ENCODE measurements around the gene TFB1M. TPM values are rescaled to one million over a fixed set of nuclear protein-coding genes. Genes with fewer than 3 reads are reported as not detected.

TFB1M gene
- polyA plus RNA-seq, 3 donors: 16.4 to 23.7 (median 22.7) TPM

GRCh38 chr6:155310596-155310995 lies 3.7 kb downstream of the TFB1M start:
- no peak for DNase-seq

- no peak for DNase-seq
These were observed 5.1 kb downstream of the TFB1M start for GRCh38 chr6:155309150-155309549.

- no peak for DNase-seq
These were observed 7.3 kb downstream of the TFB1M start for GRCh38 chr6:155306958-155307357.

GRCh38 chr6:155303361-155303870 lies 10.9 kb downstream of the TFB1M start:
- no peak for DNase-seq

- DNase-seq: no peak
These were observed 12.4 kb downstream of the TFB1M start for GRCh38 chr6:155301867-155302266.

GRCh38 chr6:155297669-155298068 lies 16.6 kb downstream of the TFB1M start:
- DNase-seq: no peak

- DNase-seq: no peak
These were observed 21.6 kb downstream of the TFB1M start for GRCh38 chr6:155292711-155293110.

DNA sequence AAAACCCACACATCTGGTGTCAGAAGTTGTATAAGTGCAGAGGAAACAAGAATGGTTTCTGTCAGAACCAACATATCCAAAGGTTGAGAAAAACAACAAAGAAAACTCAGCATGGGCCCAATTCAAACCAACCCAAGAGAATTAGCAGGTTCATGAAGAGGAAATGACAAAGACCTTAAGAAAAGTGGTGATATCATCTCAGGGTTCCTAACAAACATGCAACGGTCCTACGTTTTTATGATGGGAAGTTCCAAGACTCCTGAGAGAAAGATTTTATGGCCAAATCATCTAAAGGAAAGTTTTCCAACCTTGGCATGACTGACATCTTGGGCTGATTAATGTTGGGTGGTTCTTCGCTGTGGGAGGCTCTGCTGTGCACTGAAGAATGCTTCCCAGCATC lies 23.0 kb downstream of the TFB1M start:
- DNase-seq: no peak

- no peak for DNase-seq
These were observed 23.8 kb downstream of the TFB1M start for GRCh38 chr6:155290491-155290890.

DNA sequence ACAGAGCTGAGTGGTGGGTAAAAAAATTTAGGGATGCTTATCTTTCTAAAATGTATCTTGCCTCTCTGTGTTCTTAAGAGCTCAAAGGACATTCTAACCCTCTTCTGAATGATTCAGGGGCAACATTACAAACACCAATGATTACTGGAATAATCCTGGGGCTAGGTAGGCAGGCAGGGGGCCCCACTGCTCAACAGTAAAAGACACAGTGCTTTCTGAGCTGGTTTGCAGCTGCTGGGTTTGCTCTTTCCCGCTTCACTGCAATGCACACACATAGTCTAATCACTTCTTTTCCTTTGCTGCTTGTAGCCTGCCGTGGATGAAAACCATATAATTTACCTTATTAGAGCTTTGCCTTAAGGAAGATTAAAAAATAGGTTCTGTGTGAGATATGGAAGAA lies 26.5 kb downstream of the TFB1M start:
- DNase-seq: no peak

DNA sequence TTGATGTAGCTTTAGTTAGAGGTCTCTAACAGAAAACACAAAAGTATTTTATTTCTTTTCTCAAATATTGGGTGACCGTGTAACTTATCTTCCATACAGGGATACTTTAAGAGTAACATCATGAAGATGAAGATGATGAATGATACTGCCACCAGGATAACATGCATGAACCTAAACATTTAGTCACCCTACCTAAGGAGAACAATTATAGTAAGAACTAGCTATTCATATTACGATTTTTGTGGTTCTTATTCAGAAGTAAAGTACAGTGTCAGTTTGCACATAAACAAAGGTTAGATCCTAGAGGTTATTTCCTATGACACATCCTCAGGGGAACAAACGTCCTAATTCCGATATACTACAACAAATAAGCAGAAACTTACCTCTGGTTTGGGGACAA lies 29.5 kb downstream of the TFB1M start:
- no peak for DNase-seq

DNA sequence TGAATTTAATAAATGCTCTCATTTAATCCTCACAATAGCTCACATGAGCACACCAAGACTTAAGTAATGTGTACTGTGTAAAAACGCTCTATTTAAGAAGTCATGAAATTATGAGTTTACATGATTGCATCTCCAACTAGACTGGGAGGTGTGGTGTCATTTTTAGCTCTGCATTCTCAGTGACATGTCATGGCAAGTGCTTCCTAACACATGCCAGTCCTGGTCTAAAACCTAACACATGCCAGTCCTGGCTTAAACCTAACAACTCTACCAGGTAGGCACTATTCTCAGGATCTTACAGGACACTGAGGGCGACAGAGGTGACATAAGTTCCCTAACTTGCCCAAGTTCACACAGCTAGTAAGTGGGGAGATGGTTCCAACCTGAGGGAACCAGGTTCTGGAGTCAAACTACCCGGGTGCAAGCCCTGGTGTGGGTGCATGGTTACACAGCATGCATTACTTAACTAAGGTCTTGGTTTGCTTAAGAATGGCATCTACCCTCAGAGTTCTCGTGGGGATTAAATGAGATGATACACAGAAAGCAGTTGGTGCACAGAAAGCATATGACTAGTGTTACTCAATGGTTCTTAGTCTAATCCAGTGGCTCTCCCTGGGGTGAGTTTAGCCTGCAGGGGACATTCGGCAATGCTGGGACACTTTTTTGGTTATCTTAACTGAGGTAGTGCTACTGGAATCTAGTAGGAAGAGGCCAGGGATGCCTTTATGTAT lies 35.8 kb downstream of the TFB1M start:
- DNase-seq: no peak

DNA sequence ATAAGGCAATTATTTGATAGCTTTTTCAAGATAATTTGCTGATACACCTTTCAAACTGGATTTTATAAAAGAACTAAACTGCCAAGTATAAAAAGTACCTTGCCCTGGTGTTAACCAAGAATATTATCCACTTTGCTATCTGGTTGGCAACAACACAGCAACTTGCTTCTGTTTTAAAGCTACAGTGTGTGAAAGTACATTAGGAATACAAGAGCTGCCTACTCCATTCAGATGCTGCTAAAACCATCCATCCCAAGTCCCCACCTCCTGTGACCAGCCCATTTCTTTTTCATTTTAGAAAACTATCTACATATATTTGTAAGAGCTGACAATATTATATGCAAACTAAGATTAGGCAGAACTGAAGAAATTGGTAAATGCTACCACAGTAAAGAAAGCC lies 37.6 kb downstream of the TFB1M start:
- no peak for DNase-seq

GRCh38 chr6:155275808-155276480 lies 38.3 kb downstream of the TFB1M start:
- no peak for DNase-seq

DNA sequence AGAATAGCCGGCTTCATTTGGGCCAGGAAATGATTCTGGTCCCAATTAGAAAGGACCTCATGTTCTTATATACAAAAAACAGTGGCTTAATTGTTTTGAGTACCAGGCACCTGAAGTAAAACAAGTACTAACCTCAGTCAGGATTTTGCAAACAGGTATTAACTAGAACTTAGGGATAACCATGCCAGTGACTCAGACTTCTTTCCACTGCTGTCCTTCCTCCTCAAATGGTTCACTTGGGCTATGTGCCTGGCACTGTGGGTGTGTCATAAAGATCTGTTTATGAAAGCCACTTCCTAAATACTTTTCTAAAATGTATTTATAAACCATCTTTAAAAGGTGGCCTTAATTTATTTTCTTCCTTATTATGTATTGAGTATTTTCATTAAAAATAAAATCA lies 39.8 kb downstream of the TFB1M start:
- no peak for DNase-seq

- DNase-seq: no peak
These were observed 40.2 kb downstream of the TFB1M start for GRCh38 chr6:155274106-155274505.

GRCh38 chr6:155273431-155273830 lies 40.9 kb downstream of the TFB1M start:
- DNase-seq: no peak

DNA sequence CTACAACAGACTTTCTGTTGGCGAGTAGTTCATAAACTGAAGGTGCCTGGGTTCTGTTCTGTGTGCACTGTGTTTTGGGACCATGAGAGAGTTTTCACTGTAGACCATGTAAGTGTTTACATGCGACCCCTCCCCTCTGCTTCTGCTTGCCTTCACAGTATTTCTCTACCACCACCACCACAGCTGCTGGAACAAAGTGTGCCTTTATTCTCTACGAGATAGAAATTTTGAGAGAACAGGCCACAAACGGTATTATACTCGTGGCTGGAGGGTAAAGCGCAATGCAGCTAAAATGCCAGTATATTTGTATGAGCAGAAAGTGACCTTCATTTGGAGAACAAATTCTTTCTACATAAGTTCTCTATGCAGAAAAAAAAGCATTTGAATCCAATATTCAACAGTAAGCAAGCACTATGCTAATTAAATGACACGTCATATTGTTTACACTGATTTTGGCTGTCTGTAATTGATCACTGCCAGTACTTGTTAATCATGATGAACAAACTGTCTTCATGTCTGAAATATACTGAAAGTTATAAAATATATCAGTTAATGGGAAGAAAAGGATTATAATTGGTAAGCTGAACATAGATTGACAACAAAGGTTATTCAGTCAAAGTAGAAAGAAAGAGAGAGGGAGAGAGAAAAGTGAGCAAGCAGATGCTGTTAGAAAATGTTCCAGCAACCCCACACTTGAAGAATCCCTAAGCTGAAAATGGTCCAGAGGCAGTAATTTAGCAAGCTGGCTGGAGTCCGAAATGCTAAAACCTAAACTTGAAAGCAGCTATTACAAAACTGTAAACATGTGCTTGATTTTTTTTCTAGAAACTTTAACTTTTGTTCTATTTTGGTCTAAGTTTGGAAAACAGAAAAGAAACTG lies 41.7 kb downstream of the TFB1M start:
- peak; percentile 35 for DNase-seq

GRCh38 chr6:155271145-155271544 lies 43.1 kb downstream of the TFB1M start:
- DNase-seq: no peak

DNA sequence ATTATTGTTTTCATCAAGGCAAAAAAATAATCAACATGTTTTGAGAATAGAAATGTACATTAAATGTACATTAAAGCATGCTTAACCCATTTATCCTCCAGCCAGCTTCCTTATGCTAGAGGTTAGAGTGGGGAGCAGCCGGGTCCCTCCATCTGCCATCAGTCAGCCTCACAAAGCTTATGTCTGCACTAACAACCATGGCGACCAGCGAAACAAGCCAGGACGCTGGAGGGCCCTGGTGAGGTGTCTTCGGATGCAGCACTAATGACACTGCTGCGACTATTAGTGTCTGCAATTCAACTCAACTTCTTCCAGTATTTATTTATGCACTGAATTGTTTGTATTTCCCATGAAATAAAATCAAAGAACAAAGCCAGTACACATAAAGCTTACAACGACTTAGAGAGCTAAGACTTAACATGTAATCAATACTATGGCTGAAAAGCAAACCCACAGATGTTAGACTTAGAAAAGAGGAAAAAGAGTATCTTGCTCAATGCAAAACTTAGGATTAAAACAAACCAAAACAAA lies 43.7 kb downstream of the TFB1M start:
- no peak for DNase-seq

GRCh38 chr6:155269765-155270164 lies 44.5 kb downstream of the TFB1M start:
- no peak for DNase-seq

Measured in renal pelvis (tissue), 4 donors.